ENCODE data around the gene CENPS. TPM values are rescaled to one million over a fixed set of nuclear protein-coding genes. Genes with fewer than 3 reads are reported as not detected.
A peak's percentile ranks its signal among the peaks of the same experiment; 100 is the strongest.
"Not testable (repeated sequence)": the region's sequence is repeated elsewhere in the genome, so short reads cannot be mapped to it uniquely, and the experiment has no call there.

CENPS gene
- total and polyA plus RNA-seq, 5 experiments from 2014 or later = 6.4 to 11.2 (median 9.4) TPM

GRCh38 chr1:10467078-10467477 lies 36.8 kb downstream of the CENPS start:
- ATAC-seq = no peak
- Mint-ChIP-seq H3K27ac (no peak overlapping the region), H3K27me3 (no peaks in the 10 kb centered on the region), H3K4me3 (no peak overlapping the region), H3K9me3 (no peaks in the 10 kb centered on the region), H3K36me3 (peaks cover 0 to 65% (median 0%) of the 10 kb centered on the region in 3 donors), H3K4me1 (peaks cover 5 to 12% (median 9%) of the 10 kb centered on the region in 4 donors)
- POLR2A ChIA-PET = no interaction called here
- DNase-seq = no peak

GRCh38 chr1:10470043-10470442 lies 39.8 kb downstream of the CENPS start:
- no peaks in the 10 kb centered on the region for H3K9me3 Mint-ChIP-seq
- no peak overlapping the region for H3K4me3 Mint-ChIP-seq
- peaks cover 10 to 34% (median 28%) of the 10 kb centered on the region in 4 donors for H3K4me1 Mint-ChIP-seq
- POLR2A ChIA-PET = interaction anchor here (0.7 kb wide), 1 partner anchor 288 kb away, joined by 3 read pairs; no protein-coding TSS in a partner anchor
- no peak overlapping the region for H3K27ac Mint-ChIP-seq
- peaks cover 0 to 39% (median 0%) of the 10 kb centered on the region in 3 donors for H3K36me3 Mint-ChIP-seq
- no peak for ATAC-seq
- no peak for DNase-seq
- no peaks in the 10 kb centered on the region for H3K27me3 Mint-ChIP-seq

- peaks cover 23 to 48% (median 43%) of the 10 kb centered on the region in 4 donors for H3K4me1 Mint-ChIP-seq
- POLR2A ChIA-PET = interaction anchor here (0.6 to 1.8 kb wide), 2 partner anchors 42 to 1251 kb away, joined by 4 to 6 read pairs; partner anchors contain the start of gene CENPS
- ATAC-seq = peak; percentile 11 to 12
- H3K36me3 Mint-ChIP-seq = peaks cover 0 to 30% (median 0%) of the 10 kb centered on the region in 3 donors
- H3K4me3 Mint-ChIP-seq = peak overlapping the region; percentile 84 to 99 (median 95)
- peak overlapping the region; percentile 85 to 97 (median 93) for H3K27ac Mint-ChIP-seq
- H3K27me3 Mint-ChIP-seq = no peaks in the 10 kb centered on the region
- H3K9me3 Mint-ChIP-seq = no peaks in the 10 kb centered on the region
- DNase-seq = peak in 1 of 10 donors; percentile 0
These were observed 41.4 kb downstream of the CENPS start for GRCh38 chr1:10471411-10472219.

GRCh38 chr1:10472220-10473144 lies 42.2 kb downstream of the CENPS start, which contains the start of gene DFFA:
DFFA (minus strand) TSS chr1:10472529; CDS start chr1:10472458, 71 bp downstream.
- H3K27me3 Mint-ChIP-seq = no peaks in the 10 kb centered on the region
- peaks cover 23 to 54% (median 48%) of the 10 kb centered on the region in 4 donors for H3K4me1 Mint-ChIP-seq
- H3K4me3 Mint-ChIP-seq = peak within 1 kb of the TSS; percentile 84 to 99 (median 95)
- POLR2A ChIA-PET = interaction anchor here (0.6 to 1.8 kb wide), 4 partner anchors 43 to 1252 kb away, joined by 3 to 6 read pairs (median 4); partner anchors contain the start of genes CENPS and PGD
- peak within 1 kb of the TSS; percentile 85 to 97 (median 93) for H3K27ac Mint-ChIP-seq
- H3K36me3 Mint-ChIP-seq = peaks cover 0 to 22% (median 0%) of the 10 kb centered on the region in 3 donors
- DNase-seq = peak; percentile 76 to 96 (median 90)
- H3K9me3 Mint-ChIP-seq = no peaks in the 10 kb centered on the region
- ATAC-seq = peak; percentile 84

- H3K9me3 Mint-ChIP-seq = no peaks in the 10 kb centered on the region
- H3K27ac Mint-ChIP-seq = peak overlapping the region in 6 of 10 donors; percentile 29 to 97 (median 88)
- H3K4me1 Mint-ChIP-seq = peaks cover 23 to 56% (median 49%) of the 10 kb centered on the region in 4 donors
- H3K27me3 Mint-ChIP-seq = no peaks in the 10 kb centered on the region
- peaks cover 0 to 15% (median 0%) of the 10 kb centered on the region in 3 donors for H3K36me3 Mint-ChIP-seq
- POLR2A ChIA-PET = interaction anchor here (0.6 to 1.8 kb wide), 4 partner anchors 43 to 1044 kb away, joined by 3 to 6 read pairs (median 3); partner anchors contain the start of genes CENPS and PGD
- DNase-seq (no peak), ATAC-seq (no peak)
- H3K4me3 Mint-ChIP-seq = peak overlapping the region; percentile 84 to 99 (median 95)
These were observed 43.0 kb downstream of the CENPS start for GRCh38 chr1:10473145-10473765.

GRCh38 chr1:10474309-10474612 lies 44.0 kb downstream of the CENPS start:
- peaks cover 23 to 60% (median 52%) of the 10 kb centered on the region in 4 donors for H3K4me1 Mint-ChIP-seq

GRCh38 chr1:10474613-10475507 lies 44.6 kb downstream of the CENPS start, which contains the start of gene PEX14:
PEX14 (plus strand) TSS chr1:10474950; CDS start chr1:10474967, 17 bp downstream.
- H3K27ac Mint-ChIP-seq = peak within 1 kb of the TSS; percentile 83 to 97 (median 94)
- no peaks in the 10 kb centered on the region for H3K9me3 Mint-ChIP-seq
- no peaks in the 10 kb centered on the region for H3K27me3 Mint-ChIP-seq
- H3K4me3 Mint-ChIP-seq = peak within 1 kb of the TSS; percentile 84 to 97 (median 94)
- peak; percentile 74 to 81 for ATAC-seq
- POLR2A ChIA-PET = interaction anchor here (0.7 to 1.2 kb wide), 4 partner anchors 20 to 1659 kb away, joined by 3 to 5 read pairs (median 3); partner anchors contain the start of gene PGD
- peak; percentile 69 to 89 (median 80) for DNase-seq
- H3K36me3 Mint-ChIP-seq = peaks cover 0 to 8% (median 0%) of the 10 kb centered on the region in 3 donors
- H3K4me1 Mint-ChIP-seq = peaks cover 23 to 64% (median 54%) of the 10 kb centered on the region in 4 donors

More at GRCh38 chr1:10474309-10474612, 44.0 kb downstream of the CENPS start:
- H3K27me3 Mint-ChIP-seq, DNase-seq, H3K9me3 Mint-ChIP-seq, H3K36me3 Mint-ChIP-seq, ATAC-seq: not testable (repeated sequence)
- H3K27ac Mint-ChIP-seq = peak overlapping the region in 9 of 10 donors; percentile 83 to 97 (median 92)
- H3K4me3 Mint-ChIP-seq = peak overlapping the region; percentile 80 to 97 (median 94)
- POLR2A ChIA-PET = interaction anchor here (0.7 to 1.2 kb wide), 3 partner anchors 75 to 1659 kb away, joined by 3 read pairs; partner anchors contain the start of gene PGD

GRCh38 chr1:10475510-10475909 lies 45.3 kb downstream of the CENPS start:
- Mint-ChIP-seq H3K36me3 (peaks cover 0 to 8% (median 0%) of the 10 kb centered on the region in 3 donors), H3K27me3 (no peaks in the 10 kb centered on the region)
- no peak for DNase-seq

GRCh38 chr1:10479296-10479695 lies 49.1 kb downstream of the CENPS start:
- H3K4me1 Mint-ChIP-seq = peaks cover 13 to 50% (median 31%) of the 10 kb centered on the region in 4 donors
- ATAC-seq (no peak), DNase-seq (no peak)
- no peak overlapping the region for H3K4me3 Mint-ChIP-seq
- no peak overlapping the region for H3K27ac Mint-ChIP-seq
- H3K36me3 Mint-ChIP-seq = peaks cover 0 to 17% (median 0%) of the 10 kb centered on the region in 3 donors
- H3K27me3 Mint-ChIP-seq = no peaks in the 10 kb centered on the region
- POLR2A ChIA-PET = no interaction called here
- no peaks in the 10 kb centered on the region for H3K9me3 Mint-ChIP-seq

More at GRCh38 chr1:10475510-10475909, 45.3 kb downstream of the CENPS start:
- POLR2A ChIA-PET = interaction anchor here (1.2 kb wide), 1 partner anchor 19 kb away, joined by 5 read pairs; no protein-coding TSS in a partner anchor
- no peaks in the 10 kb centered on the region for H3K9me3 Mint-ChIP-seq
- H3K4me3 Mint-ChIP-seq = peak overlapping the region; percentile 84 to 97 (median 94)
- H3K4me1 Mint-ChIP-seq = peaks cover 23 to 64% (median 54%) of the 10 kb centered on the region in 4 donors
- no peak for ATAC-seq
- peak overlapping the region; percentile 83 to 97 (median 92) for H3K27ac Mint-ChIP-seq

GRCh38 chr1:10480614-10481013 lies 50.4 kb downstream of the CENPS start:
- no peaks in the 10 kb centered on the region for H3K9me3 Mint-ChIP-seq
- H3K4me3 Mint-ChIP-seq = no peak overlapping the region
- peaks cover 0 to 25% (median 0%) of the 10 kb centered on the region in 3 donors for H3K36me3 Mint-ChIP-seq
- ATAC-seq (no peak), DNase-seq (no peak)
- H3K27me3 Mint-ChIP-seq = no peaks in the 10 kb centered on the region
- POLR2A ChIA-PET = no interaction called here
- H3K4me1 Mint-ChIP-seq = peaks cover 10 to 46% (median 27%) of the 10 kb centered on the region in 4 donors
- H3K27ac Mint-ChIP-seq = peak overlapping the region in 1 of 10 donors; percentile 83

- Mint-ChIP-seq H3K4me3 (no peak overlapping the region), H3K36me3 (peaks cover 0 to 35% (median 0%) of the 10 kb centered on the region in 3 donors), H3K27me3 (no peaks in the 10 kb centered on the region), H3K4me1 (peaks cover 4 to 21% (median 10%) of the 10 kb centered on the region in 4 donors), H3K9me3 (peaks cover 0 to 2% (median 0%) of the 10 kb centered on the region in 9 donors), H3K27ac (no peak overlapping the region)
- no peak for DNase-seq
- no peak for ATAC-seq
- POLR2A ChIA-PET = no interaction called here
These were observed 54.3 kb downstream of the CENPS start for GRCh38 chr1:10484521-10484920.

Data from naive thymus-derived CD8-positive, alpha-beta T cell (primary cell).